ENCODE results near the gene PTPN7.
A peak's percentile ranks its signal among the peaks of the same experiment; 100 is the strongest.
"Not testable (repeated sequence)": the region's sequence is repeated elsewhere in the genome, so short reads cannot be mapped to it uniquely, and the experiment has no call there.

The PTPN7 gene

GRCh38 chr1:202144402-202145067 lies 15.9 kb downstream of the PTPN7 start, which contains the start of gene ARL8A:
Gene ARL8A, minus strand, starts transcription at chr1:202144737. Its CDS starts 165 bp downstream, at chr1:202144572.
- peak within 1 kb of the TSS; percentile 84 to 91 for H3K4me3 ChIP-seq (replicated peaks in 1 of 2; ENCODE audit: low read depth in 2 of 2, low read length in 2 of 2)
- no peak for TF ChIP-seq CTCF (IDR thresholded peaks at IDR 0.05; ENCODE audit: low read depth, low read length)
- peak in 1 of 2 donors; percentile 48 for DNase-seq (ENCODE audit: low read depth in 2 of 2)

- peak in 1 of 2 donors; percentile 36 for DNase-seq (ENCODE audit: low read depth in 2 of 2)
- peak overlapping the region; percentile 84 to 91 for H3K4me3 ChIP-seq (replicated peaks in 1 of 2; ENCODE audit: low read depth in 2 of 2, low read length in 2 of 2)
- no peak for TF ChIP-seq CTCF (IDR thresholded peaks at IDR 0.05; ENCODE audit: low read depth, low read length)
These were observed 16.5 kb downstream of the PTPN7 start for GRCh38 chr1:202143768-202144401.

GRCh38 chr1:202143011-202143767 lies 17.2 kb downstream of the PTPN7 start:
- TF ChIP-seq CTCF (IDR thresholded peaks at IDR 0.05; ENCODE audit: low read depth, low read length): no peak
- DNase-seq (ENCODE audit: low read depth in 2 of 2): peak; percentile 18 to 20
- H3K4me3 ChIP-seq (replicated peaks in 1 of 2; ENCODE audit: low read depth in 2 of 2, low read length in 2 of 2): peak overlapping the region; percentile 84 to 91

GRCh38 chr1:202141468-202141867 lies 18.9 kb downstream of the PTPN7 start:
- H3K4me3 ChIP-seq (replicated peaks in 1 of 2; ENCODE audit: low read depth in 2 of 2, low read length in 2 of 2); DNase-seq (ENCODE audit: low read depth in 2 of 2): not testable (repeated sequence)

- no peak for DNase-seq (ENCODE audit: low read depth in 2 of 2)
- H3K4me3 ChIP-seq (replicated peaks in 1 of 2; ENCODE audit: low read depth in 2 of 2, low read length in 2 of 2): no peak overlapping the region
- TF ChIP-seq CTCF (IDR thresholded peaks at IDR 0.05; ENCODE audit: low read depth, low read length): no peak
These were observed 19.6 kb downstream of the PTPN7 start for GRCh38 chr1:202140833-202141232.

GRCh38 chr1:202135221-202135721 lies 25.1 kb downstream of the PTPN7 start:
- no peak overlapping the region for H3K4me3 ChIP-seq (replicated peaks in 1 of 2; ENCODE audit: low read depth in 2 of 2, low read length in 2 of 2)
- peak; percentile 85 for TF ChIP-seq CTCF (IDR thresholded peaks at IDR 0.05; ENCODE audit: low read depth, low read length)
- peak; percentile 69 to 71 for DNase-seq (ENCODE audit: low read depth in 2 of 2)

Measured in cardiac fibroblast (primary cell).